GM23248 (cell line): Measurements from ENCODE around the gene GRIA1.

Source experiments
- EZH2 ChIP-seq: fragments of 200-600 bp; sonication (generic); IDR thresholded peaks from 2 replicates; pipeline ENCODE4 v1.6.1; 2018; ENCODE audit warnings: antibody characterized with exemption, mild to moderate bottlenecking; ENCODE audit not compliant: insufficient read depth, poor library complexity, severe bottlenecking
- EZH2phosphoT487 ChIP-seq: fragments of 200-600 bp; sonication (generic); IDR thresholded peaks from 2 replicates; pipeline ENCODE4 v1.6.1; 2018; ENCODE audit warnings: antibody characterized with exemption, moderate library complexity, mild to moderate bottlenecking, low read depth; ENCODE audit not compliant: insufficient read depth

DNA sequence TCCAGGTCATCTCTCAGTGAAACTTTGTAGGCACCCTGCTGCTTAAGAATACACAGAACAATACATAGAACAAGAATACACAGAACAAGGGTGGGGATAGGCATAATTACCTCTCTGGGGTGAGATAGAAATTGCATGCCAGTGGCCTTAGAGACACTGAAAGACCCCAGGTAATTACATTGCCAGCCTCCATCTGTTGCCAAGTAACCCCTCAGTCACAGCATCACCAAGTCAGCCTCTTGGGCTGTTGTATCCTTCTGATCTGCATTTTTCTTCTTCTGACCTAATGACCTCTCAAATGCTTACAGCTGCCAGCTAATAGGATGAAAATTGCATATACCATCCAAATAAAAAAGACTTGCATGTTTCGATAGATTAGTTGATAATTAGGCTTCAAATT lies 167.7 kb downstream of the GRIA1 start:
- TF ChIP-seq EZH2 (no peak), EZH2phosphoT487 (no peak)
